ENCODE measurements around the gene UNC93A. TPM values are rescaled to one million over a fixed set of nuclear protein-coding genes. Genes with fewer than 3 reads are reported as not detected.
"Not testable (repeated sequence)": the region's sequence is repeated elsewhere in the genome, so short reads cannot be mapped to it uniquely, and the experiment has no call there.

Gene UNC93A
- total and polyA plus RNA-seq, 5 donors, result not detected

GRCh38 chr6:167304912-167305311, 13.8 kb downstream of the UNC93A start:
- H3K27ac ChIP-seq (ENCODE audit: low read length), result no peak overlapping the region
- H3K27me3 ChIP-seq (ENCODE audit: control insufficient read depth, insufficient read depth), result no peaks in the 10 kb centered on the region
- H3K4me1 ChIP-seq (ENCODE audit: control insufficient read depth, insufficient read depth, low read length), result no peaks in the 10 kb centered on the region
- DNase-seq (no peak), ATAC-seq (no peak)
- H3K4me3 ChIP-seq (ENCODE audit: low read length), result no peak overlapping the region
- intact Hi-C loops (cut with DNase I), result no loop called here
- no peaks in the 10 kb centered on the region for H3K9me3 ChIP-seq (ENCODE audit: control insufficient read depth, low read length)
- WGBS, result 83% methylated on average over 2 of the region's 2 CpGs

GRCh38 chr6:167305796-167306195, 14.7 kb downstream of the UNC93A start:
- DNase-seq (no peak), ATAC-seq (no peak)
- Histone ChIP-seq H3K4me3 (ENCODE audit: low read length) (no peak overlapping the region), H3K27me3 (ENCODE audit: control insufficient read depth, insufficient read depth) (no peaks in the 10 kb centered on the region), H3K9me3 (ENCODE audit: control insufficient read depth, low read length) (no peaks in the 10 kb centered on the region), H3K4me1 (ENCODE audit: control insufficient read depth, insufficient read depth, low read length) (no peaks in the 10 kb centered on the region), H3K27ac (ENCODE audit: low read length) (no peak overlapping the region)
- WGBS, result 84% methylated on average over 18 of the region's 18 CpGs
- intact Hi-C loops (cut with DNase I), result no loop called here

- H3K9me3 ChIP-seq (ENCODE audit: control insufficient read depth, low read length), result no peaks in the 10 kb centered on the region
- intact Hi-C loops (cut with DNase I), result no loop called here
- no peak overlapping the region for H3K27ac ChIP-seq (ENCODE audit: low read length)
- H3K4me1 ChIP-seq (ENCODE audit: control insufficient read depth, insufficient read depth, low read length), result no peaks in the 10 kb centered on the region
- no peaks in the 10 kb centered on the region for H3K27me3 ChIP-seq (ENCODE audit: control insufficient read depth, insufficient read depth)
- H3K4me3 ChIP-seq (ENCODE audit: low read length), result no peak overlapping the region
- WGBS, result 82% methylated on average over 15 of the region's 15 CpGs
- DNase-seq (no peak), ATAC-seq (no peak)
These were observed 15.4 kb downstream of the UNC93A start for GRCh38 chr6:167306401-167306998.

- Histone ChIP-seq H3K4me3 (ENCODE audit: low read length) (no peak overlapping the region), H3K27ac (ENCODE audit: low read length) (no peak overlapping the region), H3K27me3 (ENCODE audit: control insufficient read depth, insufficient read depth) (no peaks in the 10 kb centered on the region), H3K9me3 (ENCODE audit: control insufficient read depth, low read length) (no peaks in the 10 kb centered on the region), H3K4me1 (ENCODE audit: control insufficient read depth, insufficient read depth, low read length) (no peaks in the 10 kb centered on the region)
- DNase-seq (no peak), ATAC-seq (no peak)
- 86% methylated on average over 20 of the region's 20 CpGs for WGBS
- intact Hi-C loops (cut with DNase I), result no loop called here
These were observed 16.3 kb downstream of the UNC93A start for GRCh38 chr6:167307342-167307955.

- ATAC-seq, result peak in 1 of 2 donors; percentile 27
- DNase-seq, result no peak
- no peaks in the 10 kb centered on the region for H3K27me3 ChIP-seq (ENCODE audit: control insufficient read depth, insufficient read depth)
- no peak overlapping the region for H3K4me3 ChIP-seq (ENCODE audit: low read length)
- intact Hi-C loops (cut with DNase I), result no loop called here
- H3K4me1 ChIP-seq (ENCODE audit: control insufficient read depth, insufficient read depth, low read length), result no peaks in the 10 kb centered on the region
- H3K27ac ChIP-seq (ENCODE audit: low read length), result no peak overlapping the region
- 88% methylated on average over 5 of the region's 5 CpGs for WGBS
- no peaks in the 10 kb centered on the region for H3K9me3 ChIP-seq (ENCODE audit: control insufficient read depth, low read length)
These were observed 17.1 kb downstream of the UNC93A start for GRCh38 chr6:167308207-167308606.

GRCh38 chr6:167309355-167310192, 18.5 kb downstream of the UNC93A start:
- H3K27me3 ChIP-seq (ENCODE audit: control insufficient read depth, insufficient read depth); ATAC-seq; H3K27ac ChIP-seq (ENCODE audit: low read length); DNase-seq; H3K4me1 ChIP-seq (ENCODE audit: control insufficient read depth, insufficient read depth, low read length); intact Hi-C loops (cut with DNase I); H3K9me3 ChIP-seq (ENCODE audit: control insufficient read depth, low read length); H3K4me3 ChIP-seq (ENCODE audit: low read length): not testable (repeated sequence)
- WGBS, result 77% methylated on average over 17 of the region's 17 CpGs

GRCh38 chr6:167311286-167311685, 20.2 kb downstream of the UNC93A start:
- Histone ChIP-seq H3K27ac (ENCODE audit: low read length) (no peak overlapping the region), H3K4me3 (ENCODE audit: low read length) (no peak overlapping the region), H3K27me3 (ENCODE audit: control insufficient read depth, insufficient read depth) (no peaks in the 10 kb centered on the region), H3K9me3 (ENCODE audit: control insufficient read depth, low read length) (no peaks in the 10 kb centered on the region), H3K4me1 (ENCODE audit: control insufficient read depth, insufficient read depth, low read length) (no peaks in the 10 kb centered on the region)
- no peak for ATAC-seq
- DNase-seq, result no peak
- WGBS, result 46% methylated on average over 2 of the region's 2 CpGs
- intact Hi-C loops (cut with DNase I), result no loop called here

- WGBS, result 66% methylated on average over 6 of the region's 6 CpGs
- H3K27ac ChIP-seq (ENCODE audit: low read length); intact Hi-C loops (cut with DNase I): not testable (repeated sequence)
These were observed 20.6 kb downstream of the UNC93A start for GRCh38 chr6:167311691-167312090.

GRCh38 chr6:167314180-167314821, 23.2 kb downstream of the UNC93A start:
- H3K4me1 ChIP-seq (ENCODE audit: control insufficient read depth, insufficient read depth, low read length), result no peaks in the 10 kb centered on the region
- no peak overlapping the region for H3K4me3 ChIP-seq (ENCODE audit: low read length)
- WGBS, result 59% methylated on average over 11 of the region's 11 CpGs
- H3K27me3 ChIP-seq (ENCODE audit: control insufficient read depth, insufficient read depth), result no peaks in the 10 kb centered on the region
- intact Hi-C loops (cut with DNase I), result no loop called here
- H3K9me3 ChIP-seq (ENCODE audit: control insufficient read depth, low read length), result no peaks in the 10 kb centered on the region
- no peak for ATAC-seq
- DNase-seq, result no peak
- no peak overlapping the region for H3K27ac ChIP-seq (ENCODE audit: low read length)

More at GRCh38 chr6:167311691-167312090, 20.6 kb downstream of the UNC93A start:
- H3K4me3 ChIP-seq (ENCODE audit: low read length); H3K27me3 ChIP-seq (ENCODE audit: control insufficient read depth, insufficient read depth); H3K9me3 ChIP-seq (ENCODE audit: control insufficient read depth, low read length); H3K4me1 ChIP-seq (ENCODE audit: control insufficient read depth, insufficient read depth, low read length); DNase-seq; ATAC-seq: not testable (repeated sequence)

GRCh38 chr6:167317172-167317571, 26.1 kb downstream of the UNC93A start:
- WGBS, result 67% methylated on average over 9 of the region's 9 CpGs
- DNase-seq, result no peak
- no peak for ATAC-seq
- Histone ChIP-seq H3K9me3 (ENCODE audit: control insufficient read depth, low read length) (no peaks in the 10 kb centered on the region), H3K4me3 (ENCODE audit: low read length) (no peak overlapping the region), H3K4me1 (ENCODE audit: control insufficient read depth, insufficient read depth, low read length) (no peaks in the 10 kb centered on the region), H3K27ac (ENCODE audit: low read length) (no peak overlapping the region), H3K27me3 (ENCODE audit: control insufficient read depth, insufficient read depth) (no peaks in the 10 kb centered on the region)
- intact Hi-C loops (cut with DNase I), result no loop called here

GRCh38 chr6:167318354-167318753, 27.2 kb downstream of the UNC93A start:
- intact Hi-C loops (cut with DNase I); H3K4me3 ChIP-seq (ENCODE audit: low read length); H3K4me1 ChIP-seq (ENCODE audit: control insufficient read depth, insufficient read depth, low read length); H3K27me3 ChIP-seq (ENCODE audit: control insufficient read depth, insufficient read depth); H3K27ac ChIP-seq (ENCODE audit: low read length); DNase-seq; ATAC-seq; H3K9me3 ChIP-seq (ENCODE audit: control insufficient read depth, low read length): not testable (repeated sequence)
- 91% methylated on average over 10 of the region's 10 CpGs for WGBS

Data from right cardiac atrium (tissue), 5 donors.